GM18526 (cell line): ENCODE data around the gene DCAF11.

ENCODE experiments used
- POLR2A ChIP-seq: IDR thresholded peaks from 3 replicates; pipeline ENCODE4 v1.6.1; 2011; ENCODE audit not compliant: insufficient read length; ENCODE audit errors: extremely low read depth

DCAF11 gene

DNA sequence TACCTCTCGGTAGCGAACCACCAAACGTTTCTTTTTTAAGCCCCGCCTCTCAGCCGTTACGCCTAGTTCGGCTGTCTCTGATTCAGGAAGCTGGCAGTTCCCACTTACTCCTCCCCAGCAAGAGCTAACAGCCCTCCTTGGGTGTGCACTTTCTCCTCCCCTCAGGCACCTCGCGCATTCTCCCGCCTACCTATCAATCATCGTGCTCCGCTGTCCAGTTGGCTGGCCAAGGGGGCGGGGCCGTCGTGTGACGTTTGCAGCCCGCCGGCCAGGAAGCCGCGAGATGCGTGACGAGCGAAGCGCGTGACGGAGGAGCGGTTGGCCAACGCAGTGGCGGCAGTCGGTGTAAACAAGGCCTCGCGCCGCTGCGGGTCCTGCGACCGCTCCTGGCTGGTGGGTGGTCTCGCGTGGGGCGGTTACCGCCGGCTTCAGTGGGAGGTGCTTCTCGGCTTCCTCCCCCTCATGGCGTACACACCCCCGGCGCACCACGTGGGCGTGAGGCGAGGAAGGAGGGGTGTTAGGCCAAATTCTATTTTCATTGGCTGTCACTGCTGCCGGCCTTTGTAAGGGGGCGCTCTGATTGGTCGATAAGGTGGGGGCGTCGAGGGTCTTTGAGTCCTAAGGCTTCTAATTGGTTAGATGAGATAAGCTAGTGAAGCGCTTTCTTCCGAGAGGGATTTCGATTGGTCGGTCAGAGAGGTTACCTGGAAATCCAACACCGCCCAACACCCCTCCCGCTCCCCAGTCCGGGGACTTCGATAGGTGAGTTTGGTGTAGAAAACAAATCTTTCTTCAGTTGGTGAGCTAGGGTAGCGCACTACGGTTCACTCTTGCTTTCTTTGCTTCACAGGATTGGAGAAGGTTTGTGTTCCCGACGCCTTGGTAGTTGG is at the start of gene DCAF11, which contains the start of gene NRL:
DCAF11 (plus strand) TSS at position 246 of the 890 bp plus-strand sequence. CDS start 818 bp downstream, outside the sequence.
NRL (minus strand) TSS at position 418 of the 890 bp plus-strand sequence. CDS start 32,101 bp downstream, outside the sequence.
- TF ChIP-seq POLR2A: peak; percentile 9

DNA sequence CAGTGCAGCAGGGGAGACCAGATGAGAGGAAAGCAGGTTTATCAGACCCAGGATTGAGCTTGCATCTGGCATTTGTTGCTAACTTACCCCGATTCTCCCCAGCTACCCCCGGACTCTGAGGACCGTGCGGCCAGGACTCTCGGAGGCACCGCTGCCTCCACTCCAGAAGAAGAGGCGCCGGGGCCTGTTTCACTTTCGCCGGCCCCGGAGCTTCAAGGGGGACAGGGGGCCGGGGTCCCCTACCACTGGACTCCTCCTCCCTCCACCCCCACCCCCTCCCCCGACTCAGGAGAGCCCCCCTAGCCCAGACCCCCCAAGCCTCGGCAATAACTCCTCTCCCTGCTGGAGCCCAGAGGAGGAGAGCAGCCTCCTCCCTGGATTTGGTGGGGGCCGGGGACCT is 49.7 kb upstream of the DCAF11 start:
- TF ChIP-seq POLR2A: no peak

DNA sequence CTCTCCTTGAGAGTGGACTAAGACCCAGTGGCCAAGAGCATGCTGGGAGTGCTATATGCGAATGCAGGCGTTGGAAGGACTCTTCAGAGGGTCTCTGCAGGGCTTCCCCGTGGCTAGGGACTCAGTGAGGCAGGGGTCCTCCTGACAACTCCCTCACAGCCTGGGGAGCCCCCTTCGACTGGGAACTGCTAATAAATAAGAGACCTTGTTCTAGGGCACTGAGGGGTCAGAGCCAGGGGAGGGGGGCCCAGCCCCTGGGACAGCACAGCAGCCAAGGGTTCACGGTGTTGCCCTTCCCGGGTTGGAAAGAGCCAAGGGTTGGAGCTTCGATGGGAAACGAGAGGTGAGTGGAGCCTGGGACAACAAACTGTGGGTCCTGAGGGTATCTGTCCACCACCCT is 49.2 kb upstream of the DCAF11 start:
- no peak for TF ChIP-seq POLR2A

DNA sequence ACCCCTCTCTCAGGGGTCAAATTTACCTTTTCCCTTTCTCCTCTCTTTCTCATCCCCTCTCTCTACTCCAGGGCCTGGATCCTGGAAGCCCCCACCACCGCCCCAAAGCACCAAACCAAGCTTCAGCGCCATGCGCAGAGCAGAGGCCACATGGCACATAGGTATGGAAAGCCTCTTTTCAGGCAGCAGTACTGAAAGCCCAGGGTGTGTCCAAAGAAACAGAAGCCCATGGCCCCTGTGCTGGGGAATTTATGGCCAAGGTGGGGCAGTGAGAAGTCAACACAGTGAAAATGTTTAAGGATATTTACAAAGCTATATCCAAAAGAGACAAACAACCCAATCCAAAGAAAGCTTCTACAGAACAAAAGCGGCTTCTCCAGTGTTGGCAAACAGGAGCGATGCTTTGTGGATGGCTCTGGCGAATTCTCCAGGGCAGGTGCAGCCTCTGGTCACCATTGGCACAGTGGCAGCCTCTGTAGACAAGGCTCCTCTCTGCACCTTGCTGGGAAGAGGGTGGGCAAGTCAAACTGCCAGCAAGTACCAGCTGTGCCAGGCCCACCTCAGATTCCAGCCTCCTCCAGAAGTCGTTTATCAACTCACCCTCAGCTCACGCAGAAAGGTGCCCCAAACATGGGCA is 48.0 kb upstream of the DCAF11 start:
- TF ChIP-seq POLR2A: no peak

DNA sequence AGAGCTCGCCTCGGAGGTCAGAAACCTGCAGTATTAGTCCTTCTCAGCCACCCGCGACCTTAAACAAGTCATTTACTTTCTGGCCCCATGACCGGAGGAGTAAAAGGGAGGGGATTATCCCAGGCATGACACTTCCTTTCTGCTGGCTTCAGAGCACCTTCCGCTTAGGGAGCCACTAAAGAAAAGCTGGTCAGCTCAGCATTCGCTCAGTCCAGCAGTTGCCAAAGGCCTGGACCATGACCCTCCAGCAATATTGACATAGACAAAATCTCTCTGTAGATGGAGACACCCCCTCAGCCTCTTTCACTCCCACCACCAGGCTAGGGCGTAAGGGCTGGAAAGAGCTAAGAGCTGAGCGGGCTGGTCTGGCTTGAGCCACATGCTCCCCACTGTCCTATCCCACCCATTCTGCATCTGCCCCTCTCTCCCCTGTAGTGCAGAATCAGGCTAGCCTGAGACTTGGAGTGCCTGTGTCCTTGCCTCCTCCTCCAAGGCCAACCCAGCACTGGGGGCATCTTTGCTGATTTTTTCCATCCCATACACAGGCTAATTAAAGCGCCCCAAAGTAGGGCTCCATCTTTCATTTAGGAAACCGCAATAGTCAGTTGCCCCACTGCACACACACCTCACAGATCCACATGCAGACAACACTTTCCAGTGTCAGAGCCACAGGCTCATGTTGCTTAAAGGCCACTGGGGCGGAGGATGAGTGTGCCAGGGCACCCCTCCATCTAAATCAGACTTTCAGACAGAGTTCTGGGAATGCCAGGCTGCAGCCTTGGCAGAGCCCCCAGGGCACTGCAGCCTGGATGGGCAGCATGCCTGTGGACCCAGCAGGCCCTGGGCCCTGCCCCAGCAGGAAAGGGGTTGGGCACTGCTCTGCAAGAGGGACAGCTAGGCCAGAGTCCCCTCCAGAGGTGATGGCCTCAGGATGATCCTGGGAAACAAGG is 47.2 kb upstream of the DCAF11 start:
- no peak for TF ChIP-seq POLR2A

DNA sequence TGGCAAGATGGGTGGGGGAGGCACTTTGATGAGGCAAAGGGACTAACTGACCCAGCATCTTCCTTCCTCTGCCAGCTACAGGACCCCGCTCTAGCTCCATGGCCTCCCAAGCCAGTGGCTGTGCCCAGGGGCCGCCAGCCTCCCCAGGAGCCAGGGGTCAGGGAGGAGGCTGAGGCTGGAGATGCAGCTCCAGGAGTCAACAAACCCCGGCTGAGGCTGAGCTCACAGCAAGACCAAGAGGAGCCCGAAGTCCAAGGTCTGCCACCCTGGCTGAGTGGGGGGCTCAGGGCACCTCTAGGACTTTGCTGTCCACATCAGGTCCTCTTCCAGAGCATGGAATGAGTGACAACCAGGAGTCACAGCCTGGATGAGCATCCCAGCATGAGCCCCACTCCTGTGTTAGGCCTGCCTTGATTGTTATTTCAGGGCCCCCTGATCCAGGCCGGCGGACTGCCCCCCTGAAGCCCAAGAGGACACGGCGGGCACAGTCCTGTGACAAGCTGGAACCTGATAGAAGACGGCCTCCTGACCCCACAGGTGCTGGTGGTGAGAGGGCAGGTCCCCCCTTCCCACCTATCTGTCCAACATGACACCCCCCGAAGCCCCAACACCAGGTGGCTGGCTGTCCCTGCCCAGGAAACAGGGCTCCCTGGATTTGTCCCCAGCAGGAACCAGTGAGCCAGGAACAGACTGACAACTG is 45.7 kb upstream of the DCAF11 start:
- TF ChIP-seq POLR2A: no peak

DNA sequence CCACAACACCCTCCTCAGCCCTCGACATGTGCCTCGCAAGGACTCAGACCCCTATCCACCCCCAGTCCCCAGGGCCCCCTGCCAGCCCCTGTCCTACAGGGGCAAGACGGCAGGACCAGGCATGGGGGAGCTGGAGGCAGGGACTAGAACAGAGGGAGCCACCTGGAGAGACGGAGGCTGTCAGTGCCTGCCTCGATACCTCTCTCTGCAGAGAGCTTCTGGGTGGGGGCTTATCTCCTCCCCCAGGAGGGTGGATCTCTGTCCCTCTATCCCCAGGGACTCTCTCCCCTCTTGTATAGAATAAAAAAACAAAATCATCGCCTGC is 45.2 kb upstream of the DCAF11 start:
- TF ChIP-seq POLR2A: no peak

DNA sequence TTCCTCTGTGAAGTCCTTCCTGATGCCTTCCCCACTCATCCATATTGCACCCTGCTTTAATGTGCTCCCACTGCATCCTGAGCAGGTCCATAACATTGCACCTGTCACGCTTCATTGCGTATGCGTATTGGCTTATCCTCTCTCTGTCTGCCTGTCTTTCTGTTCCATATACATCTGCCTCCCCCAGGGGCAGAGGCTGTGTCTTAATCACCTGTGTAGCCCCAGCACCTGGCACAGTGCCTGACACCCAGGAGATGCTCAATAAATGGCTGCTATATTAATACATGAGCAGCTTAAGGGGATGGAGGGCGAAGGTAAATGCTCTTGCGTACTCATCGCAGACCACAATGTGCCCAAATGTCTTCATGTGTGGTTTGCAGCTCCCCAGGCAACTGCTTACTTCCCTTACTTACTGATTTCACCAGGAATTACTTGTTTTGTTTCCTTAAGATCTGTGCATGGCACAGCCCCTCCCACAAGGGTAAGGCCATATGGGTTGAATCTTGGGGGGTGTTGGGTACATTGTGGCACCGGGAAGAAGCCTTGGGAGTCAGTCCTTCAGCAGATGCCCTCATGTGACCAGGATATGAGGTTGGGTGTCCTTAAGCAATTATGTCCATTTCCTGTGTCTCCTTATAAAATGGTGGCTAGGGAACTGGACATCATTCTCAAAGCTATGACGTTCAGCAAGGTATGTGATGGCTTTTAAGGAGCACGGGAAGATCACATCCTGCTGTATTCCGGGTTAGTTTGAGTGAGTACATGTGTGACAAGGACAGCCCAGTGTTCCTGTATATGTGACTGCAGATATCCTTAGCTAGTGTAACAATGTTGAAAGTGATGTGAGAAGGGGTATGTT is 44.1 kb upstream of the DCAF11 start:
- TF ChIP-seq POLR2A: no peak

DNA sequence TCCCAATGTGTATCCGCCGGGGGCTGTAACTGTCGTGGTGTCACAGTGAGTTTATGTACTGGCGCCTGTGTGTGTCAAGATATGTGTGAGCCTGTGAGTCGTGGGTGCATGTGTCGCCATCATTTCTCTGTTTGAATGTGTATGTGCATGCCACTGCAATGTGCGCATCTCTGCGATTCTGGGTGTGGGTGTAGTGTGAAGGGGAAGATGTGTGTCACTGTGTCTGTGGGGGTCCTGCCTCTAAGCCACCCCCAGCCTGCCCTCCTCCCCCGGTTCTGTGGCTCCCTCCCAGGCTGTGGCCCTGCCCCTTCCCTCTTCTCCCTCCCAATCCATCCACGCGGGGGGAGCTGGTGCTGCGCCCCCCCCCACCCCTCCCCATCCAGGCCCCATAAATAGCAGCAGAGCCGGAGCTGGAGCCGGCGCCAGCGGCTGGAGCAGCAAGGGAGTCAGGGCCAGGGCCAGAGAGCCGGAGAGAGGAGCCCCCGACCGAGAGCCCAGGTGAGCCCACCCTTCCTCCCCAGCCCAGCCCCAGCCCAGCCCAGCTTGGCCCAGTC is 43.4 kb upstream of the DCAF11 start, which contains the start of gene CPNE6:
CPNE6 (plus strand) TSS at position 419 of the 554 bp plus-strand sequence. CDS start 1,375 bp downstream, outside the sequence.
- TF ChIP-seq POLR2A: no peak

DNA sequence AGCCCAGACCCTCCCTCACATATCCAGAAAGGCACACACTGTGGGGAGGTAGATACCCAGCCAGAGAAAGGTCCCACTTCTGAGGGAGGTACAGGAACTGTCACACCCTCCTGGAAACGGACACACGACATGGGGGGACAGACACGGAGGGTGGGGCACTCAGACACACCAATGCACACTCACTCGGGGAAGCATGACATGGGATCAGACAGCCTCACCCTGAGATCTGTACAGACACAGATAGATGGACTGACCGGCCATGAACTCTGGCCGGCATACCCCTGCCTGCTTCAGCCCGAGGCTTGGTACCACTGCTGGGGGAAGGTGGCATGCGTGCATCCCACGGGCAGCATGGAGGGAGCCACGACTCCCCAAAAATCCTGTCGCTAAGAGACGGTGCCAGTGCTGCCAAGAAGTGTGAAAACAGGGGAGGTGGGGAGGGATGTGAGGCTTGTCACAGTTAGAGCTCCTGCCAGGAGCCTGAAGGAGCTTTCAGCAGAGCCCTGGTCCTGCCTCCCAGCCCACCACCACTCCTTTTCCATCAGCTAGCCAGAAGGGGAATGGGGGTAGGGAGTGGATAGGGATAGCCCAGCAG is 42.6 kb upstream of the DCAF11 start:
- no peak for TF ChIP-seq POLR2A

DNA sequence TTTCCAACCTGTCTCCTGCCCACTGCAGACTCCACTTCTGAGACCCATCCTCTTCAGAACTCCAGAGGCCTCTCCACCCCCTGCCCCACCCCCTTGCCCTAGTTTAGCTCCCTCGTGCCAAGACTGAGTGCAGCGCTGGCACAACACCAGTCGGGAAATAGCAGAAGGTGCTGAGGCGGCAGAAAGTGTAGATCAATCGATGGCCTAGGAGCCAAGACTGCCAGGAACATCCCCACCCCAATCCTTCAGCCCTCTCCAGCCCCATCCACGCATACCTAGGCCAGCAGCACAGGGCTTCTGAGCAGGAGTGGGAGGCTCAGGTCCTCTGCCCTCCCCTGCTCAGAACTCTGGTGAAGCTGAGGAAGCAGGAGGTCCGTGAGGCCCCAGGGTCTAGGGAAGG is 42.1 kb upstream of the DCAF11 start:
- no peak for TF ChIP-seq POLR2A

DNA sequence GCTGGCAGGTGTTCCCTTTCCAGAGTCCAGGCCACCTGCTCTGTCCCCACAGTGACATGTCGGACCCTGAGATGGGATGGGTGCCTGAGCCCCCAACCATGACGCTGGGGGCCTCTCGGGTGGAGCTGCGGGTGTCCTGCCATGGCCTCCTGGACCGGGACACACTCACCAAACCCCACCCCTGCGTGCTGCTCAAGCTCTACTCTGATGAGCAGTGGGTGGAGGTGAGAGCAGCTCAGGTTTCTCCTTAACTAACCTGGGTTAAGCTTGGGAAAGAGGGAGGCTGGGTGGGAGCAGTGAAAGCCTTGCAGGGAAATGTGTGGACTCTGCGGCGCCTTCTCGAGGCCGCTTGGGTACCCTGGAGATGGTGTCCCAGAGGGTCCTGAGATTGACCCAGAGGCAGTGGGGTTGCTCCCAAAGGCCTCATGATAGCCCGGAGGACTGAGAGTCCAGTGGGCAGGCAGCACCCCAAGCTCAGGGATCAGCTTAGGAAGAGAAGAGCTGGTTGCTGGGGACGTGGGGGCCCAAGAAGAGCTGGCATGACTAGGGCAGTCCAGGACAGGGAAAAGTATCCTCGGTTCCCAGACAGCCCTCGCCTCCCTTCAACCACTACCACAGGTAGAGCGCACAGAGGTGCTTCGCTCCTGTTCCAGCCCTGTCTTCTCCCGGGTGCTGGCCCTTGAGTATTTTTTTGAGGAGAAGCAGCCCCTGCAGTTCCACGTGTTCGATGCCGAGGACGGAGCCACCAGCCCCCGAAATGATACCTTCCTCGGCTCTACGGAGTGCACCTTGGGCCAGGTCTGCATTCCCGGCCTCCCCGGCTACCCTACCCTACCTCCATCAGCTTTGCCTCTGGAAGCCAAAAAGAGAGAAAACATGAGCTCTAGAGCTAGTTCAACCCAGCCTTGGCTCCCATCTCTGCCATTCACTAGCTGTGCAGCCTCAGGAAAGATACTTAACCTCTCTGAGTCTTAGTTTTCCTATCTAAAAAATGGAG is 41.4 kb upstream of the DCAF11 start:
- TF ChIP-seq POLR2A: no peak
